Activated T-cell treated with anti-CD3 and anti-CD28 coated beads for 4 hours (primary cell): Measurements from ENCODE around the gene IRF4.
"Not testable (repeated sequence)": the region's sequence is repeated elsewhere in the genome, so short reads cannot be mapped to it uniquely, and the experiment has no call there.

ENCODE experiments used
- DNase-seq: peaks from one replicate; pipeline ENCODE4 v3.0.0-alpha.2; 2020

IRF4 gene

GRCh38 chr6:423055-423798 lies 31.7 kb downstream of the IRF4 start:
- DNase-seq = no peak

- DNase-seq = no peak
These were observed 32.3 kb downstream of the IRF4 start for GRCh38 chr6:423799-424345.

GRCh38 chr6:424741-425417 lies 33.3 kb downstream of the IRF4 start:
- DNase-seq = no peak

- DNase-seq = not testable (repeated sequence)
These were observed 33.9 kb downstream of the IRF4 start for GRCh38 chr6:425418-425788.

- not testable (repeated sequence) for DNase-seq
These were observed 34.7 kb downstream of the IRF4 start for GRCh38 chr6:426198-426738.

- DNase-seq = no peak
These were observed 36.6 kb downstream of the IRF4 start for GRCh38 chr6:428047-428603.

GRCh38 chr6:429515-430121 lies 38.1 kb downstream of the IRF4 start:
- no peak for DNase-seq

- no peak for DNase-seq
These were observed 40.0 kb downstream of the IRF4 start for GRCh38 chr6:431504-431903.

- DNase-seq = no peak
These were observed 40.4 kb downstream of the IRF4 start for GRCh38 chr6:431986-432385.

GRCh38 chr6:434051-434705 lies 42.6 kb downstream of the IRF4 start:
- no peak for DNase-seq

GRCh38 chr6:435441-436307 lies 44.1 kb downstream of the IRF4 start:
- no peak for DNase-seq

GRCh38 chr6:436308-437036 lies 44.9 kb downstream of the IRF4 start:
- DNase-seq = no peak

- DNase-seq = no peak
These were observed 45.5 kb downstream of the IRF4 start for GRCh38 chr6:437037-437392.

- no peak for DNase-seq
These were observed 47.1 kb downstream of the IRF4 start for GRCh38 chr6:438634-439170.

GRCh38 chr6:439641-440167 lies 48.2 kb downstream of the IRF4 start:
- no peak for DNase-seq

- no peak for DNase-seq
These were observed 49.8 kb downstream of the IRF4 start for GRCh38 chr6:441126-441920.

GRCh38 chr6:443621-444159 lies 52.1 kb downstream of the IRF4 start:
- no peak for DNase-seq

GRCh38 chr6:444653-445275 lies 53.2 kb downstream of the IRF4 start:
- DNase-seq = peak; percentile 42
